IPS-15b (cell line): ENCODE results near the gene LIPH.

Source experiments
- H3K27me3 ChIP-seq: one replicate; pipeline ENCODE4 v1.6.1; 2013; ENCODE audit warnings: low read length; ENCODE audit not compliant: control insufficient read depth, insufficient read depth
- H3K36me3 ChIP-seq: one replicate; pipeline ENCODE4 v1.6.1; 2013; ENCODE audit warnings: low read length; ENCODE audit not compliant: control insufficient read depth, insufficient read depth
- H3K4me1 ChIP-seq: one replicate; pipeline ENCODE4 v1.6.1; 2013; ENCODE audit warnings: mild to moderate bottlenecking, low read length; ENCODE audit not compliant: control insufficient read depth, insufficient read depth
- H3K4me3 ChIP-seq: one replicate; pipeline ENCODE4 v1.5.1; 2013; ENCODE audit warnings: low read depth, low read length
- H3K9ac ChIP-seq: one replicate; pipeline ENCODE4 v1.6.1; 2013; ENCODE audit warnings: low read depth, mild to moderate bottlenecking, low read length
- H3K9me3 ChIP-seq: one replicate; pipeline ENCODE4 v1.6.1; 2013; ENCODE audit warnings: mild to moderate bottlenecking, low read length; ENCODE audit not compliant: control insufficient read depth, insufficient read depth

LIPH gene

GRCh38 chr3:185537369-185537970 lies 14.9 kb downstream of the LIPH start:
- no peak overlapping the region for H3K4me3 ChIP-seq
- no peaks in the 10 kb centered on the region for H3K27me3 ChIP-seq
- no peaks in the 10 kb centered on the region for H3K9me3 ChIP-seq
- no peaks in the 10 kb centered on the region for H3K4me1 ChIP-seq
- no peaks in the 10 kb centered on the region for H3K36me3 ChIP-seq
- H3K9ac ChIP-seq = no peak overlapping the region

- H3K9me3 ChIP-seq = no peaks in the 10 kb centered on the region
- no peaks in the 10 kb centered on the region for H3K36me3 ChIP-seq
- no peaks in the 10 kb centered on the region for H3K27me3 ChIP-seq
- H3K9ac ChIP-seq = no peak overlapping the region
- no peak overlapping the region for H3K4me3 ChIP-seq
- no peaks in the 10 kb centered on the region for H3K4me1 ChIP-seq
Observed at GRCh38 chr3:185534511-185534910, 17.9 kb downstream of the LIPH start.

GRCh38 chr3:185532901-185533300 lies 19.5 kb downstream of the LIPH start:
- Histone ChIP-seq H3K27me3 (no peaks in the 10 kb centered on the region), H3K9me3 (no peaks in the 10 kb centered on the region), H3K36me3 (no peaks in the 10 kb centered on the region), H3K4me3 (no peak overlapping the region), H3K9ac (no peak overlapping the region), H3K4me1 (no peaks in the 10 kb centered on the region)

- Histone ChIP-seq H3K4me3 (no peak overlapping the region), H3K9ac (no peak overlapping the region), H3K4me1 (no peaks in the 10 kb centered on the region), H3K36me3 (no peaks in the 10 kb centered on the region), H3K27me3 (no peaks in the 10 kb centered on the region), H3K9me3 (no peaks in the 10 kb centered on the region)
Observed at GRCh38 chr3:185530856-185531255, 21.5 kb downstream of the LIPH start.

- Histone ChIP-seq H3K27me3 (no peaks in the 10 kb centered on the region), H3K9ac (no peak overlapping the region), H3K4me3 (no peak overlapping the region), H3K4me1 (no peaks in the 10 kb centered on the region), H3K9me3 (no peaks in the 10 kb centered on the region), H3K36me3 (no peaks in the 10 kb centered on the region)
Observed at GRCh38 chr3:185528532-185528931, 23.9 kb downstream of the LIPH start.

GRCh38 chr3:185527364-185527763 lies 25.0 kb downstream of the LIPH start:
- H3K27me3 ChIP-seq = no peaks in the 10 kb centered on the region
- H3K36me3 ChIP-seq = no peaks in the 10 kb centered on the region
- no peaks in the 10 kb centered on the region for H3K4me1 ChIP-seq
- no peak overlapping the region for H3K9ac ChIP-seq
- no peaks in the 10 kb centered on the region for H3K9me3 ChIP-seq
- no peak overlapping the region for H3K4me3 ChIP-seq

GRCh38 chr3:185526349-185526951 lies 25.9 kb downstream of the LIPH start:
- Histone ChIP-seq H3K9ac (no peak overlapping the region), H3K4me1 (no peaks in the 10 kb centered on the region), H3K27me3 (no peaks in the 10 kb centered on the region), H3K4me3 (no peak overlapping the region), H3K9me3 (no peaks in the 10 kb centered on the region), H3K36me3 (no peaks in the 10 kb centered on the region)

GRCh38 chr3:185521349-185522138 lies 30.8 kb downstream of the LIPH start:
- no peak overlapping the region for H3K4me3 ChIP-seq
- no peaks in the 10 kb centered on the region for H3K4me1 ChIP-seq
- H3K9me3 ChIP-seq = no peaks in the 10 kb centered on the region
- no peak overlapping the region for H3K9ac ChIP-seq
- H3K27me3 ChIP-seq = no peaks in the 10 kb centered on the region
- no peaks in the 10 kb centered on the region for H3K36me3 ChIP-seq

GRCh38 chr3:185519021-185519420 lies 33.4 kb downstream of the LIPH start:
- Histone ChIP-seq H3K9ac (no peak overlapping the region), H3K36me3 (no peaks in the 10 kb centered on the region), H3K27me3 (no peaks in the 10 kb centered on the region), H3K9me3 (no peaks in the 10 kb centered on the region), H3K4me1 (no peaks in the 10 kb centered on the region), H3K4me3 (no peak overlapping the region)

GRCh38 chr3:185517387-185518130 lies 34.8 kb downstream of the LIPH start:
- Histone ChIP-seq H3K9me3 (no peaks in the 10 kb centered on the region), H3K27me3 (no peaks in the 10 kb centered on the region), H3K36me3 (no peaks in the 10 kb centered on the region), H3K4me3 (no peak overlapping the region), H3K9ac (no peak overlapping the region), H3K4me1 (no peaks in the 10 kb centered on the region)

GRCh38 chr3:185511711-185512110 lies 40.7 kb downstream of the LIPH start:
- no peaks in the 10 kb centered on the region for H3K9me3 ChIP-seq
- no peak overlapping the region for H3K4me3 ChIP-seq
- H3K36me3 ChIP-seq = no peaks in the 10 kb centered on the region
- no peak overlapping the region for H3K9ac ChIP-seq
- H3K27me3 ChIP-seq = no peaks in the 10 kb centered on the region
- H3K4me1 ChIP-seq = no peaks in the 10 kb centered on the region
